Measurements from ENCODE around the gene AMFR. TPM values are rescaled to one million over a fixed set of nuclear protein-coding genes. Genes with fewer than 3 reads are reported as not detected.
A peak's percentile ranks its signal among the peaks of the same experiment; 100 is the strongest.

Gene AMFR
- total RNA-seq, 4 donors from 2014 or later = 126 to 215 (median 162) TPM

GRCh38 chr16:56336711-56337110 lies 88.6 kb downstream of the AMFR start:
- no peak for TF ChIP-seq CTCF (IDR thresholded peaks at IDR 0.05)
- no peak for ATAC-seq (ENCODE audit: low FRiP score)
- DNase-seq (ENCODE audit: low spot score) = no peak

DNA sequence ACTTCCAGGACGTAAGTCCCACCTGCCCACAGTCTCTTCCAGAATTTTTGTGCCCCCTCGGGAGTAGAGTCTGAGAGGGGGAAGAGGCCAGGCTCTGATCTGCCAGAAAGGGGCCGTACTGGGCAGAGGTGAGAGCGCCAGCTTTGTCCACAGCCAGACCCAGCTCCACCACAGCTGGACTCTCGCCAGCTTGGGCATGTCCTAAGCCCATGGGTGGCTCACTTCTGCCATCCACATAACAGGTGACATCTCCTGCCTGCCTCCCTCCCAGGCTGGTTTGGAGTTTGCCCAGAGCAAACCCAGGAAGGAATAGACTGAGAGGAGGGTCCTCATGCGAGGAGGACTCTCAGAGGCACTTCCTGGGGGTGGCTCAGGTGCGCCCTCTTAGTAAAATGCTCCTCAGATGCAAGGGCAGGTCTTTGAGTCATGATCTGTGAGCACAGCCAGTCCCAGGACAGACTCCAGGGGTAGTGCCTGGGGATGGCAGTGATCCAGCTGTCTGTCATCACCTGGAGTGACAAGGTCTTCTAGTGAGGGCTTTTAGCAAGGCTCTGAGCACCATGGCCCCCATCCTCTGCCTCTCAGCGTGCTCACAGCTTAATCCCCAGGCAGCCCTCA lies 89.2 kb downstream of the AMFR start:
- ATAC-seq (ENCODE audit: low FRiP score) = no peak
- no peak for DNase-seq (ENCODE audit: low spot score)
- no peak for TF ChIP-seq CTCF (IDR thresholded peaks at IDR 0.05)

DNA sequence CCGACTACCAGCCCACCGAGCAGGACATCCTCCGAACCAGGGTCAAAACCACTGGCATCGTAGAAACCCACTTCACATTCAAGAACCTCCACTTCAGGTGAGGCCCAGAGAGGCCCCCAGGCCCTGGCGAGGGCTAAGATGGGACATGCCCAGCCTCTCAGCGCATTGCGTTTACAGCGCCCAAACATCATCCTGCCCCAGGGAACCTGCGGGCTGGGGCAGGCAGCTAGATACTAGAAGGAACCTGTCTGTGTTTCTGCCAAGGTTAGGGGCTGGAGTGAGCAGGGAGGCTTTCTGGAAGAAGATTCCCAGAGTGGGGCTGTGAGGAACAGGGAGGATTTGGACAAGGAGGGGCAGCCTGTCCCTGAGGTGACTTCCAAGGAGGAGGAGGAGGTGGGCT lies 90.6 kb downstream of the AMFR start:
- DNase-seq (ENCODE audit: low spot score) = no peak
- no peak for ATAC-seq (ENCODE audit: low FRiP score)
- TF ChIP-seq CTCF (IDR thresholded peaks at IDR 0.05) = no peak

DNA sequence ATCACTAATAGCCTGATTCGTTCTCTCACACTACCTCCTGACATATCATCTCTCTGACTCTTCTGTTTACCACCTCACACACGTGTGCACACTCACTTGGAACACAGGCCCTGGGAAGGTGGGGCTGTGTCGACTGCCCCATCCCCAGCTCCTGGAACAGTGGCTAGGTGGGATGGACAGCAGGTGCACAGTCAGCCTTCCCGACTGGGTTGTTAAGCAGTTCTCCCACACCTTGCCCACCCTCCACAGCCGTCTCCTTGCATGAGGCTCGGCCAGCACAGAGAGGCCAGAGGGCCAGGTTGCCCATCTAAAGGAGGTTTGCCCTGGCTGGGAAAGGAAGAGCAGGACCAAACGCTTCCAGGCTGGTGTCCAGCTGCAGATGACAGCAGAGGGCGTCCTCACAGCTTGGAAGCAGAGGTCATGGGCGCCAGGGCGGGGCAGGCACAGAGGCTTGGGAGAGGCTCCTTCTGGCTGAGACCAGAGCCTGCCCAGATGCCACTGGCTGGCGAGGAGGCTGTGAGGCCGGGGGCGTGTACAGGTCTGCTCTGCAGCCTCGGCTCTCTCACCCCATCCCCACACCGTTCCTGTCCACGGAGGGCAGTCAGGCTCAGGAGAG lies 92.8 kb downstream of the AMFR start:
- DNase-seq (ENCODE audit: low spot score) = no peak
- TF ChIP-seq CTCF (IDR thresholded peaks at IDR 0.05) = no peak
- peak; percentile 68 for ATAC-seq (ENCODE audit: low FRiP score)

- TF ChIP-seq CTCF (IDR thresholded peaks at IDR 0.05) = no peak
- DNase-seq (ENCODE audit: low spot score) (no peak), ATAC-seq (ENCODE audit: low FRiP score) (no peak)
Measured at GRCh38 chr16:56331915-56332314, 93.4 kb downstream of the AMFR start.

- TF ChIP-seq CTCF (IDR thresholded peaks at IDR 0.05) = no peak
- DNase-seq (ENCODE audit: low spot score) (no peak), ATAC-seq (ENCODE audit: low FRiP score) (no peak)
Measured at GRCh38 chr16:56331399-56331798, 93.9 kb downstream of the AMFR start.

DNA sequence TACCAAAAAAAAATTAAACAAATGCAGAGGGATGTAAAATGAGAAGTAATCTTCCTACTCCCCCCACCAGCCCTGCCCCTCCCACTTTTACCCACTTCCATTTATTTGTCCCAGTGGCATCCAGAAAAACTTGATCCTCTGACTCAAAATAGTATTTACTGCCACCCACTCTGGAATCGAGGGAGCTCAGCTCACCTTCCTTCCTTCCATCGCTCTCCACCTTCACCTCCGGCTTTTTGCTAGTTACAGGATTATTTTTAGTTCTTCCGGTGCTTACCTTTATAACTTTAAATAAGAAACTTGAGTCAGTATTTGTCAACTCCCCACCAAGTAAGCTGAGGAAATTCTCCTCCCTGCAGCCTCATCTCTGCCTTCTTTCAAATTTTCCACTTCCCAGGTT lies 94.9 kb downstream of the AMFR start:
- ATAC-seq (ENCODE audit: low FRiP score) (no peak), DNase-seq (ENCODE audit: low spot score) (no peak)
- no peak for TF ChIP-seq CTCF (IDR thresholded peaks at IDR 0.05)
